ENCODE results near the gene GRIP1.

DNA sequence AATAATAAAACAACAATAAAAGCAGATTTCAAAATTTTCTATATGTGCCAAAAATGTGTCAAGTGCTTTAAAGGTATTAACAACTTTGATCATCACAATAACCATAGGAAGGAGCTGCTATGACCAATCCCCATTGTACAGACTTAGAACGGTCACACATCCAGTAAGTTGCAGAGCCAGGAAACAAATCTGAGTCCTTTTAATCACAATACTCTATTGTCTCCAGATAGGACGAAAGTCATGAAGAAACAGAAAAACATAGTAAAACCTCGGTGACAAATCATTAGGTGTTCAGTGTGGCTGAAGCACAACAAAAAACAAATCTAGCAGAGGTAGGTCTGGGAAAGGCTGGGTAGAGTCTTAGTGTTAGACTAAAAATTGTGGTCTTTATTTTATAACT is 178.8 kb downstream of the GRIP1 start:
- TF ChIP-seq, protein P1, sequence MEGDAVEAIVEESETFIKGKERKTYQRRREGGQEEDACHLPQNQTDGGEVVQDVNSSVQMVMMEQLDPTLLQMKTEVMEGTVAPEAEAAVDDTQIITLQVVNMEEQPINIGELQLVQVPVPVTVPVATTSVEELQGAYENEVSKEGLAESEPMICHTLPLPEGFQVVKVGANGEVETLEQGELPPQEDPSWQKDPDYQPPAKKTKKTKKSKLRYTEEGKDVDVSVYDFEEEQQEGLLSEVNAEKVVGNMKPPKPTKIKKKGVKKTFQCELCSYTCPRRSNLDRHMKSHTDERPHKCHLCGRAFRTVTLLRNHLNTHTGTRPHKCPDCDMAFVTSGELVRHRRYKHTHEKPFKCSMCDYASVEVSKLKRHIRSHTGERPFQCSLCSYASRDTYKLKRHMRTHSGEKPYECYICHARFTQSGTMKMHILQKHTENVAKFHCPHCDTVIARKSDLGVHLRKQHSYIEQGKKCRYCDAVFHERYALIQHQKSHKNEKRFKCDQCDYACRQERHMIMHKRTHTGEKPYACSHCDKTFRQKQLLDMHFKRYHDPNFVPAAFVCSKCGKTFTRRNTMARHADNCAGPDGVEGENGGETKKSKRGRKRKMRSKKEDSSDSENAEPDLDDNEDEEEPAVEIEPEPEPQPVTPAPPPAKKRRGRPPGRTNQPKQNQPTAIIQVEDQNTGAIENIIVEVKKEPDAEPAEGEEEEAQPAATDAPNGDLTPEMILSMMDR (IDR thresholded peaks at IDR 0.05; ENCODE audit: extremely low read depth in 1 of 2, insufficient read depth in 1 of 2, low read depth in 1 of 2, low read length in 2 of 2) = no peak
- TF ChIP-seq POLR2A (IDR thresholded peaks at IDR 0.05; ENCODE audit: low read depth, low read length) (no peak), POLR2AphosphoS5 (IDR thresholded peaks at IDR 0.05; ENCODE audit: insufficient read depth, low read depth, low read length) (no peak), MYC (IDR thresholded peaks at IDR 0.05; ENCODE audit: low read depth, low read length) (no peak), EZH2 (IDR thresholded peaks at IDR 0.05; ENCODE audit: borderline replicate concordance, low read depth, low read length, severe bottlenecking) (no peak), JUN (IDR thresholded peaks at IDR 0.05; ENCODE audit: borderline replicate concordance, insufficient read depth, insufficient read length, low read depth) (no peak)

Measured in endothelial cell of umbilical vein (primary cell).